HepG2 (cell line): ENCODE data around the gene TMEM41A. TPM values are rescaled to one million over a fixed set of nuclear protein-coding genes. Genes with fewer than 3 reads are reported as not detected.

Source experiments
- FOSL2 ChIP-seq: sonication (generic); formaldehyde crosslinking; IDR thresholded peaks from 2 replicates; pipeline ENCODE4 v1.4.0; 2020; ENCODE audit warnings: missing genetic modification reagents
- HOXA5 ChIP-seq: sonication (generic); formaldehyde crosslinking; IDR thresholded peaks from 2 replicates; pipeline ENCODE4 v1.4.0; 2020; ENCODE audit warnings: missing genetic modification reagents
- KLF16 ChIP-seq, 2 experiments: sonication (generic) in 1 of 2; formaldehyde crosslinking in 1 of 2; IDR thresholded peaks; 2 replicates each; pipeline versions ENCODE4 v1.6.1 to v1.8.0; 2016 to 2023; ENCODE audit warnings: missing genetic modification reagents in 2 of 2, missing compliant biosample characterization in 1 of 2
- MAZ ChIP-seq, 2 experiments: sonication (generic) in 1 of 2; formaldehyde crosslinking in 1 of 2; IDR thresholded peaks; 2 replicates each; pipeline versions ENCODE4 v1.5.0 to v1.6.1; 2012 to 2020; ENCODE audit warnings: low read depth in 2 of 2, mild to moderate bottlenecking in 2 of 2, borderline replicate concordance in 1 of 2, improper control_type of control experiment in 1 of 2, low read length in 1 of 2, missing genetic modification reagents in 1 of 2, moderate library complexity in 1 of 2
- RBAK ChIP-seq: sonication (generic); formaldehyde crosslinking; IDR thresholded peaks from 2 replicates; pipeline ENCODE4 v1.5.1; 2020; ENCODE audit warnings: mild to moderate bottlenecking, missing genetic modification reagents
- SOX6 ChIP-seq, 2 experiments: fragments of 450-650 bp in 1 of 2; sonication (generic) in 1 of 2; formaldehyde crosslinking in 1 of 2; IDR thresholded peaks; 2 replicates each; pipeline versions ENCODE4 v1.4.0 to v1.6.1; 2017 to 2020; ENCODE audit warnings: antibody characterized with exemption in 1 of 2, mild to moderate bottlenecking in 1 of 2, missing genetic modification reagents in 1 of 2
- SP2 ChIP-seq: sonication (generic); formaldehyde crosslinking; IDR thresholded peaks from 2 replicates; pipeline ENCODE4 v1.5.1; 2020; ENCODE audit warnings: mild to moderate bottlenecking, missing genetic modification reagents
- ZFP1 ChIP-seq: IDR thresholded peaks from 2 replicates; pipeline ENCODE4 v1.6.1; 2016
- ZNF180 ChIP-seq: sonication (generic); formaldehyde crosslinking; IDR thresholded peaks from 2 replicates; pipeline ENCODE4 v1.4.0; 2020; ENCODE audit warnings: low read depth, missing genetic modification reagents, borderline replicate concordance
- ZNF260 ChIP-seq: sonication (generic); formaldehyde crosslinking; IDR thresholded peaks from 2 replicates; pipeline ENCODE4 v1.4.0; 2020; ENCODE audit warnings: missing genetic modification reagents, low read depth, mild to moderate bottlenecking, borderline replicate concordance
- ZNF335 ChIP-seq: sonication (generic); formaldehyde crosslinking; IDR thresholded peaks from 2 replicates; pipeline ENCODE4 v1.4.0; 2020; ENCODE audit warnings: missing genetic modification reagents
- ZNF343 ChIP-seq: sonication (generic); formaldehyde crosslinking; IDR thresholded peaks from 2 replicates; pipeline ENCODE4 v1.4.0; 2020; ENCODE audit warnings: mild to moderate bottlenecking, missing genetic modification reagents
- ZNF383 ChIP-seq: sonication (generic); formaldehyde crosslinking; IDR thresholded peaks from 2 replicates; pipeline ENCODE4 v1.4.0; 2020; ENCODE audit warnings: missing genetic modification reagents, mild to moderate bottlenecking, borderline replicate concordance
- ZNF512 ChIP-seq: sonication (generic); formaldehyde crosslinking; IDR thresholded peaks from 2 replicates; pipeline ENCODE4 v1.4.0; 2020; ENCODE audit warnings: mild to moderate bottlenecking, missing genetic modification reagents
- ZNF513 ChIP-seq: sonication (generic); formaldehyde crosslinking; conservative IDR thresholded peaks from 2 replicates; pipeline ENCODE4 v1.5.0; 2020; ENCODE audit warnings: missing genetic modification reagents
- ZNF543 ChIP-seq: sonication (generic); formaldehyde crosslinking; IDR thresholded peaks from 2 replicates; pipeline ENCODE4 v1.4.0; 2020; ENCODE audit warnings: mild to moderate bottlenecking, missing genetic modification reagents
- ZNF816 ChIP-seq: sonication (generic); formaldehyde crosslinking; IDR thresholded peaks from 2 replicates; pipeline ENCODE4 v1.8.0; 2022; ENCODE audit warnings: missing genetic modification reagents, mild to moderate bottlenecking, borderline replicate concordance
- ZNF850 ChIP-seq: sonication (generic); formaldehyde crosslinking; conservative IDR thresholded peaks from 2 replicates; pipeline ENCODE4 v1.9.0; 2021; ENCODE audit warnings: mild to moderate bottlenecking, missing genetic modification reagents
- polyA plus RNA-seq, 8 experiments: library from polyadenylated mRNA; depleted of rRNA in 3 of 8; stranded (reverse) in 7 of 8; unstranded in 1 of 8; fragments of >200 nt; fragmentation: Illumina TruSeq in 4 of 8; extraction: Trizol in 4 of 8; gene quantifications; 2 replicates each; pipeline versions ENCODE4 v1.2.1 to v1.2.3, GENCODE V29; 2011 to 2016; ENCODE audit warnings: low read depth in 4 of 8, missing spikeins in 1 of 8, mixed read lengths in 1 of 8; ENCODE audit not compliant: insufficient read depth in 1 of 8
- total RNA-seq, 5 experiments: library from RNA; depleted of rRNA; stranded (reverse); fragments of >200 nt; fragmentation: Illumina TruSeq; extraction: Trizol; gene quantifications; 2 replicates each; pipeline ENCODE4 v1.2.3, GENCODE V29; 2016; ENCODE audit warnings: low read depth in 1 of 5
- TF ChIP-seq, protein P1 (sequence below): sonication (generic); formaldehyde crosslinking; IDR thresholded peaks from 2 replicates; pipeline ENCODE4 v1.4.0; 2020; ENCODE audit warnings: missing genetic modification reagents

Gene TMEM41A
- total and polyA plus RNA-seq, 2 of the 13 experiments (the other 11 are each of a cell fraction or from before 2014, with no cell fraction given): 30.0 to 40.0 TPM

GRCh38 chr3:185498503-185499396, at the start of gene TMEM41A (continued):
- TF ChIP-seq ZNF343 (CRISPR knock-in tag): peak; percentile 49; the same call in 1 of the 2 replicates
- no peak; the same call in 1 of the 2 replicates for TF ChIP-seq ZNF383 (CRISPR knock-in tag)
- TF ChIP-seq ZNF816 (CRISPR knock-in tag): peak; percentile 76; the same call in 1 of the 2 replicates
- TF ChIP-seq ZNF335 (CRISPR knock-in tag): 0 out of 2 replicates have a peak, but pooled peaks have one; percentile 64
- no peak for TF ChIP-seq ZNF850 (CRISPR knock-in tag)
- TF ChIP-seq ZNF512 (CRISPR knock-in tag): peak; percentile 62; the same call in 1 of the 2 replicates
- peak; percentile 63 for TF ChIP-seq FOSL2 (CRISPR knock-in tag)
- peak; percentile 82 for TF ChIP-seq ZNF543 (CRISPR knock-in tag)
- peak; percentile 80 for TF ChIP-seq HOXA5 (CRISPR knock-in tag)
- TF ChIP-seq ZFP1 (CRISPR knock-in tag): peak; percentile 53; the same call in 1 of the 2 replicates
- TF ChIP-seq ZNF180 (CRISPR knock-in tag): no peak
- TF ChIP-seq ZNF513 (CRISPR knock-in tag): no peak
- TF ChIP-seq SP2 (CRISPR knock-in tag): peak; percentile 74
- peak in 1 of 2 experiments; percentile 98; a peak in 2 of 4 replicates for TF ChIP-seq KLF16 (CRISPR knock-in tag; IDR thresholded peaks at IDR 0.05)
- TF ChIP-seq RBAK: no peak
- peak; percentile 90 for TF ChIP-seq MAZ (IDR thresholded peaks at IDR 0.05; ENCODE audit: borderline replicate concordance, low read depth, low read length)
- TF ChIP-seq MAZ (CRISPR knock-in tag; IDR thresholded peaks at IDR 0.05; ENCODE audit: low read depth): peak; percentile 96
- TF ChIP-seq SOX6 (IDR thresholded peaks at IDR 0.05): no peak
- TF ChIP-seq SOX6 (CRISPR knock-in tag; IDR thresholded peaks at IDR 0.05): peak; percentile 75; the same call in 1 of the 2 replicates
- 0 out of 2 replicates have a peak, but pooled peaks have one; percentile 88 for TF ChIP-seq ZNF260 (CRISPR knock-in tag)
- TF ChIP-seq, protein P1, sequence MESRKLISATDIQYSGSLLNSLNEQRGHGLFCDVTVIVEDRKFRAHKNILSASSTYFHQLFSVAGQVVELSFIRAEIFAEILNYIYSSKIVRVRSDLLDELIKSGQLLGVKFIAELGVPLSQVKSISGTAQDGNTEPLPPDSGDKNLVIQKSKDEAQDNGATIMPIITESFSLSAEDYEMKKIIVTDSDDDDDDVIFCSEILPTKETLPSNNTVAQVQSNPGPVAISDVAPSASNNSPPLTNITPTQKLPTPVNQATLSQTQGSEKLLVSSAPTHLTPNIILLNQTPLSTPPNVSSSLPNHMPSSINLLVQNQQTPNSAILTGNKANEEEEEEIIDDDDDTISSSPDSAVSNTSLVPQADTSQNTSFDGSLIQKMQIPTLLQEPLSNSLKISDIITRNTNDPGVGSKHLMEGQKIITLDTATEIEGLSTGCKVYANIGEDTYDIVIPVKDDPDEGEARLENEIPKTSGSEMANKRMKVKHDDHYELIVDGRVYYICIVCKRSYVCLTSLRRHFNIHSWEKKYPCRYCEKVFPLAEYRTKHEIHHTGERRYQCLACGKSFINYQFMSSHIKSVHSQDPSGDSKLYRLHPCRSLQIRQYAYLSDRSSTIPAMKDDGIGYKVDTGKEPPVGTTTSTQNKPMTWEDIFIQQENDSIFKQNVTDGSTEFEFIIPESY (CRISPR knock-in tag): no peak; the same call in none of the 2 replicates
